Right ventricle myocardium inferior (tissue), 1 donor: ENCODE results near the gene RTL1. TPM values are rescaled to one million over a fixed set of nuclear protein-coding genes. Genes with fewer than 3 reads are reported as not detected.

Experiments used
- ATAC-seq: fragments of 200-7000 bp; cut with Tn5 transposase; one replicate; pipeline ENCODE4 v1.9.1; 2020; ENCODE audit warnings: mild to moderate bottlenecking, moderate library complexity
- DNase-seq: peaks from one replicate; pipeline ENCODE4 v3.0.0; 2021; ENCODE audit errors: missing footprints
- intact Hi-C: fragments of 100-400 bp; cut with DNase I; formaldehyde crosslinking; loops from one replicate; pipeline ENCODE4 v1.11.0; 2022
- long read RNA-seq: library from polyadenylated mRNA; unstranded; transcript quantifications from one replicate; pipeline ENCODE4 v2.0.0, GENCODE V29; 2021
- total RNA-seq: library from RNA; stranded (reverse); fragmentation: NEBNext Ultra II Directional; extraction: Animal tissue kit (Norgen Biotek cat#: 25700); gene quantifications from one replicate; pipeline ENCODE4 v1.2.1, GENCODE V29; 2021
- donor health status: DM: no; HTN: yes; CAD: no; lungs with severe emphysema.

Gene RTL1
- total RNA-seq: not detected
- long read RNA-seq: 0 reads

GRCh38 chr14:100903672-100904185 lies at the start of gene RTL1:
Gene RTL1 (minus strand): TSS chr14:100903722. CDS start chr14:100884788, 18,934 bp downstream.
- intact Hi-C loops: no loop called here

GRCh38 chr14:100950024-100950423 lies 46.5 kb upstream of the RTL1 start:
- intact Hi-C loops: no loop called here
- ATAC-seq (no peak), DNase-seq (no peak)

More at GRCh38 chr14:100903672-100904185, at the start of gene RTL1:
- DNase-seq (no peak), ATAC-seq (no peak)

DNA sequence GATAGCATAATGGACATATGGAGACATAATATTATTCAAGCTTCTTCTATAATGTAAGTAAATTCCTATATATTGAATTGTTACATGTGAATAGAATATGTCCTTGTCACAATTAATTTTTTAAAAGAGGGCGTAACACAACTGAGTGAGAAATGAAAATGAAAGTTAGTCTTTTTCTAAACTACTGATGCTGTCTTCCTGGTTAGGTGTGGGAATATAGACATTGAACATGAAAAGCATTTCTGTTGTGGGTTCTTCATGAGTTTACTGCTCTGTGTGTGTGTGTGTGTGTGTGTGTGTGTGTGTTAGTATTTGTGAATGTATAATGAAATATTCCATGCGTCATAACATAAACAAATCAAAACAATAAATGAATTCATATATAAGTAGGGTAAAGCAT lies 40.5 kb upstream of the RTL1 start:
- no peak for ATAC-seq

DNA sequence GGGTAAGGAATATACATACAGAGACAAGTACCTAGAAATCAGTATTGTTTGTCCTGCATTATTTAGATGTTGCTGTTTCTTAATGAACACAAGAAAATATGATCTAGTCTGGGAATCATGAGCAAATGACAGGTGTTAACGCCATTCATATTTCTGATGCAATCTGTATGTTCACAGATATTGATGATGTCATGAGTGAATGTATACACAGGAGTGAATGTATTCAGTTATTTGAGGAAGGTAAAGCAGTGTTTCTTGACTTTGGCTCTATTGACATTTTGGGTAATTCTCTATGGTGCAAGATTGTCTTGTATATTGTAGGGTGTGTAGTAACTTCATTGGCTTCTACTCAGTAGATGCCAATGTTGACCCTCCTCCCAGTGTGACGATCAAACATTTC lies 26.7 kb upstream of the RTL1 start:
- intact Hi-C loops: no loop called here
- ATAC-seq (no peak), DNase-seq (no peak)

More for the DNA sequence above, 40.5 kb upstream of the RTL1 start:
- no peak for DNase-seq
- intact Hi-C loops: no loop called here

DNA sequence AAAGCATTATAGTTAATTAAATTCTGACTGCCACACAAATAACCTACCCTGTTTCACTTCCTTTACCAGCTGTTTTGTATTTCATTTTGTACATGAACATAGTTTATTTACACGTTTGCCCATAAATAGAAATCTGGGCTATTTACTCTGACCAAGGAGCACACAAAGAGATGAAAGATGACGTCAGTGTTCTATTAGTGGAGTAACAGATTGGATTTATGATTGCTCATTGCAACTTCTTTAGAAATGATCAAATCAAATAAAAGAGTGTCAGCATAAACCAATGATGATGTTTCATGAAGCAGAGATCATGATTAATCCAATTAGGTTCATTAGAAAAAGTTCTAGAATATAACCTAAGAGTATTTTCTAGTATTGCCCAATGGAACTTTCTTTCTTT lies 12.0 kb upstream of the RTL1 start:
- no peak for DNase-seq
- intact Hi-C loops: no loop called here
- ATAC-seq: no peak

- ATAC-seq (no peak), DNase-seq (no peak)
- intact Hi-C loops: no loop called here
These were observed 11.1 kb upstream of the RTL1 start for GRCh38 chr14:100914597-100915021.

DNA sequence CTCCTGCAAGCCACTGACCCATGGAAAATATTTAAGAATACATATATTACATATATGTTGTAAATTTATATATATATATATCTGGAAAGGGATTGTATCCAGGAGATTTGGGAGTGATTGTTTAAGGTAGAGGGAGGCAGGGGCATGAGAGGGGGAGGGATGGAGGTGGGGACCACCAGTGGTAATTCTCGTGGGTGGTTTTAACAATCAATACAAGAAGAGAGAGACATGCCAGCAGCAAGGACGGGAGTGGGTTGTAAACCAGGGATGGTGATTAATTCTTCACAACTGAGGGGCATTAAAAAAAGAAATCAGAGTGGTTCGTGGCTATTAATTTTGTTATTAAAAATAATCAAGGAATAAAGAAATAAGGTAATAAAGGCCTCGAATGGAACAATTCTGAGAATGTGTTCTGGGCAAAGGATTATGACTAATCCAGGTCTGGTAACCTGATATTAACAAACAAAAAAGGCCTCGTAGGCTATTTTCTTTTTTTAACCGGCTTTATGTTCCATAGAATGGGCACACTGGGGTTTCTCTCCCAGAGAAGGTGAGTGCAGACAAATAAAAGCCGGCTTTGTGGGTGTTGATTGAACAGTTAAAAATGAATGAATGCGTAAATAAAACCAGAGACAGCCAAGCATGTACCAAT lies 8.3 kb upstream of the RTL1 start:
- DNase-seq: no peak
- intact Hi-C loops: no loop called here
- no peak for ATAC-seq

GRCh38 chr14:100910888-100911664 lies 7.6 kb upstream of the RTL1 start:
- DNase-seq: no peak
- intact Hi-C loops: no loop called here
- no peak for ATAC-seq

- ATAC-seq: no peak
- DNase-seq: no peak
- intact Hi-C loops: no loop called here
These were observed 5.9 kb upstream of the RTL1 start for GRCh38 chr14:100909439-100909838.

- intact Hi-C loops: no loop called here
- no peak for ATAC-seq
- no peak for DNase-seq
These were observed 3.7 kb upstream of the RTL1 start for GRCh38 chr14:100907240-100907639.

DNA sequence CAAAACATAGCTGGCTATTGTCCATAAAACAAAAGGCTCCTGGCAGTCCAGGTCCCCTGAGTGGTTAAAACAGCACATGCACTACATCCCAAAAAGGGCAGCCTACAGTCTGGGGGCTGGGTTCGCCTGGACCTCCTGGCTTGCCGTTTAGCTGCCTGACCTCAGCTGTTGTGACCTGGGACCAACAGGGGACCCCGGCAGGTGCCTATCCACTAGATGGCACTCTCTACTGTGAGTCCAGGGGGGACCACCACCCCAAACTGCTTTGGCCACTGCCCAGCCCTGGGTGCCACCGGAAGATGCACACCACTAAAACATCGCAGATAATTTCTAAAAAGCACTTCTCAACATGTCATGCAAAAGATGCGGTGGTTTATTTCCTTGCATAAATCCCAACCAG lies 2.9 kb upstream of the RTL1 start:
- intact Hi-C loops: no loop called here
- no peak for DNase-seq
- no peak for ATAC-seq

DNA sequence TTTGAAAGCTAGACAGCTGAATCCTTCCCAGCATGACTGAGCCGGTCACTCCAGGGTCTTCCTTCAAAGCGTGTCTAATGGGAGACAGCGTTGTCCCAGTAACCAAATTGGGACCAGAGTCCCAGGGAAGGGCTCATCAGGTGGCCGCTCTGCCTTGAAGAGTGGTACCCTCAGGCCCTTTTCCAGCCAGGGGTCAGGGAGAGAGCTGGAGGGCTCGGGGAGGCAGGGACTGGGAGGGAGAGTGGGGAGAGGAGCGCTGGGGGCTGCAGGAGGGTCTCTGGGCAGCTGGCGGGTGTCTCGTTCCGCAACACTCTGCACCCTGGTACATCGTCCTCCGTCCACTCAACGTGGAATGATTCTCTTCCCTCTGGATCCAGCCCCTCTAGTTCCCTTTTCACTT lies 1.6 kb upstream of the RTL1 start:
- ATAC-seq (no peak), DNase-seq (no peak)
- intact Hi-C loops: no loop called here

DNA sequence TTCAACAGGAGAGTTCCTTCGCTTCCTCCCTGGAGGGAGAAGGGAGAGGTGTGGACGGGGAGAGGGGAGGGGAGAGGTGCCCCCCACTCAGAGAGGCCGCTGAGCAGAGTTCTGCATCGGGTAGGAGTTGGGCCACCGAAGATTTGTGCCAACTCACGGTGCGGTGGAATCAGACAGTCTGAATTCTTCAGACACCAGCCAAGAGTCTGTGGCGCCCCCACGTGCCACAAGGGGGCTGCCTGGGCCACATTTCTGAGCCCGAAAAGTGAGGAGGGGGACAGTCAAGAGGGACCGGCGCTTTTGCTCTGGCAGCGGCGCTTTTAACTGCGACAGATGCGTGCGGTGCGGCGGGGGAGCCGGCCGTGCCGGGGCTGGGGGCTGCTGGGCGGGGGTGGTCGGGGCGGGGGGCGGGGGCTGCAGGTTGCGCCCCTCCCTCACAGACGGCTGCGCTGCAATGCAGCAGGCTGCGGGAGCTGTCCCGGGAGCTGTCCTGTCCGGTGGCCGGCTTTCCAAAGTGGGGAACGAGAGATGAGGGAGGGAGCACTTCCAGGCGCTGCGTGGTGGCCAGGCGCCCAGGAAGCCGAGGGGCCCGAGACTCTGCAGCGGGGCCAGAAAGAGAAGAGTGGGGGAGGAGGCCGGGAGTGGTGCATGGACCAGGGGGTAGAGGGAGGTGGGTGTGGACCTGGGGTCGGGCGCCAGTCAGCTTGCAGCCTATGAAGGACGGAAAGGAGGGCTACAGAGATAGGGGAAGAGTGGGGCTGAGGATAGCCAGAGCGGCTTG lies 975 bp upstream of the RTL1 start:
- intact Hi-C loops: no loop called here
- no peak for ATAC-seq

DNA sequence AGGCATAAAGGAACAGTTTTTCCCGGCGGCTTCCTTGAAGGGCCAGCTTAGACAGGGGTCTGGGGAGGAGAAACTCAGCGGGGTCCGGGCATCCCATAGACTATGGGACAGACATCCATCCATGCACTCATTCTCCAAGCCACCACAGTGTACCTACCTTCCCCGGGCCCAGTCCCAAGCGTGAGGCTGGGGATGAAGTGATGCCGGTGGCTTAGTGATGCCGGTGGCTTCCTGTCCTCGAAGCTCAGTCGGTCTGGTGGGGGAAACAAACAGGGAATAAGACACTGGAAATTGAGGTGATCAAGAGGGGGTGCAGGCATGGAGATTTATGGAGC lies 421 bp downstream of the RTL1 start:
- no peak for ATAC-seq
- intact Hi-C loops: no loop called here
- DNase-seq: no peak

More for the DNA sequence above, 975 bp upstream of the RTL1 start:
- no peak for DNase-seq

GRCh38 chr14:100902295-100903133 lies 1.0 kb downstream of the RTL1 start:
- ATAC-seq: no peak
- no peak for DNase-seq
- intact Hi-C loops: no loop called here

DNA sequence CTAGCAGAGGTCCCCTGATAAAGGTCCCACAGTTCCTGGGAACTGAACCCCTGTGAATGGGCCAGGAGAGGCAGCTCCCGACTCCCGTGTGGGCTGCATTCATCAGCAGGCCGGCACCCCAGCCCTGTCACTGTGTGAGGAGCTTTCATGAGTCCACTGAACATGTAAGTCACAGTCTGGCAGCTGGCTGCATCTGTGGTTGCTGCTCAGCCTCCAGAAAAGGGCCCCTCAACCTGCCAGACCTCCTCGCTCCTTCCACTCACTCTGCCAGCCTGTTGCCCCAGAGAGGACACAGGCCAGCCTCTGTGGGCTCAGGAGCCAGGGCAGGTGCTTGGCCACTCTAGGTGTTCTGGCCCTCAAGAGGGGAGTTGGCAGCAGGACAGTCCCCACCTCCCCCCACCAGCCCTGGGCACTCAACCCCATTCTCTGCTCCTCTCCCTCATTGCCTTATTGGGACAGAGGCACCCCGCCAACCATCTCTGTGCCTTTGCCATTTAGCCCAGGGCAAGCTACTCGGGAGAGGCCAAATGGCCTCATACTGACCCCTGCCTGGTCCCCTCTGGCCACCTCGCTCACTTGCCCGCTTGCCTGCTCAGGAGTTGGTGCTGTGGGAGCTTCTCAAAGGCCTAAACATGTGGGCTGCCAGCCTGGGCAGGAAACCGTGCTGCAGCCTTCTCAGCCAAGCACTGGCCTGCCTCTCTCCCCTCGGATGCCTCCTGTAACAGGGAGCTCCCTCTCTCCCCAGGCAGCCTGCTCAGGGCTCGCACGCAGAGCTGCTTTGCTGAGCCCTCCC lies 1.9 kb downstream of the RTL1 start:
- DNase-seq (no peak), ATAC-seq (no peak)
- intact Hi-C loops: no loop called here

GRCh38 chr14:100900837-100901390 lies 2.6 kb downstream of the RTL1 start:
- no peak for ATAC-seq
- intact Hi-C loops: no loop called here
- no peak for DNase-seq
